Lung (tissue), 12 donors: ENCODE data around the gene TMEM121B. TPM values are rescaled to one million over a fixed set of nuclear protein-coding genes. Genes with fewer than 3 reads are reported as not detected.

ENCODE experiments used
- ATAC-seq: fragments of 200-7000 bp; cut with Tn5 transposase; one replicate; pipeline ENCODE4 v1.9.1; 2020; ENCODE audit warnings: moderate number of reproducible peaks; ENCODE audit not compliant: insufficient read depth, low FRiP score
- DNase-seq, 3 donors: peaks; one replicate each; pipeline ENCODE4 v3.0.0-alpha.2; 2013 to 2017
- H3K27ac ChIP-seq, 2 donors: one replicate each; pipeline ENCODE4 v1.5.1; 2013; ENCODE audit warnings: mild to moderate bottlenecking in 2 of 2, moderate library complexity in 2 of 2, control low read depth in 1 of 2, inconsistent platforms in 1 of 2, low read depth in 1 of 2, low read length in 1 of 2
- H3K27me3 ChIP-seq, 3 donors: one replicate each; pipeline ENCODE4 v1.5.1; 2013; ENCODE audit warnings: low read length in 2 of 3; ENCODE audit not compliant: control insufficient read depth in 3 of 3, insufficient read depth in 3 of 3
- H3K36me3 ChIP-seq, 4 donors: one replicate each; pipeline ENCODE4 v1.5.1; 2013; ENCODE audit warnings: low read length in 4 of 4, mild to moderate bottlenecking in 1 of 4, moderate library complexity in 1 of 4; ENCODE audit not compliant: control insufficient read depth in 4 of 4, insufficient read depth in 4 of 4
- H3K4me1 ChIP-seq, 5 donors: one replicate each; pipeline ENCODE4 v1.5.1; 2013; ENCODE audit warnings: low read length in 5 of 5, mild to moderate bottlenecking in 2 of 5, moderate library complexity in 1 of 5; ENCODE audit not compliant: control insufficient read depth in 5 of 5, insufficient read depth in 5 of 5
- H3K4me3 ChIP-seq: one replicate; pipeline ENCODE4 v1.5.1; 2013; ENCODE audit warnings: mild to moderate bottlenecking, control low read depth, moderate library complexity
- H3K9ac ChIP-seq, 2 donors: one replicate each; pipeline ENCODE4 v1.5.1; 2013; ENCODE audit warnings: low read length in 2 of 2, control low read depth in 1 of 2; ENCODE audit not compliant: insufficient read depth in 1 of 2
- H3K9me3 ChIP-seq, 4 donors: one replicate each; pipeline ENCODE4 v1.5.1; 2013; ENCODE audit warnings: low read length in 3 of 4, mild to moderate bottlenecking in 1 of 4, moderate library complexity in 1 of 4; ENCODE audit not compliant: control insufficient read depth in 4 of 4, insufficient read depth in 3 of 4
- WGBS, 2 donors: extraction: QIAGEN DNeasy Blood & Tissue Kit; methylation state at CpG; one replicate each; pipeline ENCODE4 v1.1.7; 2013; 5-methylcytosine and 5-hydroxymethylcytosine counted together
- polyA plus RNA-seq, 2 donors: library from polyadenylated mRNA; stranded (reverse); fragments of 200-250 nt; gene quantifications; one replicate each; pipeline ENCODE4 v1.2.1, GENCODE V29; 2013
- total RNA-seq, 2 donors: library from RNA; depleted of rRNA in 1 of 2; stranded (reverse); fragments of >200 nt in 1 of 2; gene quantifications; one replicate each; pipeline ENCODE4 v1.2.1, GENCODE V29; 2014 to 2021
- TF ChIP-seq, protein P1 (sequence below): IDR thresholded peaks from 2 replicates; pipeline ENCODE4 v1.5.1; 2012; ENCODE audit warnings: mild to moderate bottlenecking; ENCODE audit errors: control extremely low read depth, extremely low read depth
- donor health status: control.
- donor health status: control.
- donor health status: Bipolar disorder and iron deficiency.
- donor health status: healthy.
- donor health status: DM: yes; HTN: yes; CAD: no.

The TMEM121B gene
- total and polyA plus RNA-seq, 4 donors = 0.26 to 1.4 (median 0.56) TPM

DNA sequence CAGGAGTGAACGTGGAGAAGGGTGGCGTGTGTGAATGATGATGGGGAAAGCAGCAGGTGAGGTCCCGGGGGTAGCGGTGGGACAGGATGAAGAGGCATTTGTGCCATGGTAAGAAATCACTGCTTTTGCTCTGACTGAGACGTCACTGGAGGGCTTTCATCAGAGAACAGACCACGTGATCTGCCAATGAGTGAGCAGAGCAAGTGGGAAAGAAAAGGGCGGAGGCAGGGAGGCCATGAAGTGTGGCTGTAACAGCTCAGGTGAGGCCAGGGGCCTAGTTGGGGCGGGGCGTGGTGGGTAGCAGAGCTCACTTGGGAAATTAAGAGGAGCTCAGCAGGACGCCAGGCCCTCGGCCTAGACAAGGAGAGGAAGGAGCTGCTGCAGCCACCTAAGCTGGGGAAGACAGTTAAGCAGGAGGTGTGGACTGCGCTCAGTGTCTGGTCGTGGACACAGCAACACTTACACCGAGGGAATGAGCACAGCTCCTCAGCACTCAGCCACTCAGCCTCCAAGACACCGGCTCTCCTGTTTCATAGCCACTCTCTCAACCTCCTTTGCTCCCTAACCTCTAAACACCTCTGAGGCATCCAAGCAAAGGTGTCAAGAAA is 14.1 kb upstream of the TMEM121B start:
- H3K27ac ChIP-seq = no peak overlapping the region
- 82 to 95% methylated on average over 15 of the region's 15 CpGs for WGBS, 2 donors
- H3K4me3 ChIP-seq = no peak overlapping the region
- H3K4me1 ChIP-seq = no peaks in the 10 kb centered on the region
- no peaks in the 10 kb centered on the region for H3K27me3 ChIP-seq
- no peak overlapping the region for H3K9ac ChIP-seq
- no peak for ATAC-seq
- TF ChIP-seq, protein P1, sequence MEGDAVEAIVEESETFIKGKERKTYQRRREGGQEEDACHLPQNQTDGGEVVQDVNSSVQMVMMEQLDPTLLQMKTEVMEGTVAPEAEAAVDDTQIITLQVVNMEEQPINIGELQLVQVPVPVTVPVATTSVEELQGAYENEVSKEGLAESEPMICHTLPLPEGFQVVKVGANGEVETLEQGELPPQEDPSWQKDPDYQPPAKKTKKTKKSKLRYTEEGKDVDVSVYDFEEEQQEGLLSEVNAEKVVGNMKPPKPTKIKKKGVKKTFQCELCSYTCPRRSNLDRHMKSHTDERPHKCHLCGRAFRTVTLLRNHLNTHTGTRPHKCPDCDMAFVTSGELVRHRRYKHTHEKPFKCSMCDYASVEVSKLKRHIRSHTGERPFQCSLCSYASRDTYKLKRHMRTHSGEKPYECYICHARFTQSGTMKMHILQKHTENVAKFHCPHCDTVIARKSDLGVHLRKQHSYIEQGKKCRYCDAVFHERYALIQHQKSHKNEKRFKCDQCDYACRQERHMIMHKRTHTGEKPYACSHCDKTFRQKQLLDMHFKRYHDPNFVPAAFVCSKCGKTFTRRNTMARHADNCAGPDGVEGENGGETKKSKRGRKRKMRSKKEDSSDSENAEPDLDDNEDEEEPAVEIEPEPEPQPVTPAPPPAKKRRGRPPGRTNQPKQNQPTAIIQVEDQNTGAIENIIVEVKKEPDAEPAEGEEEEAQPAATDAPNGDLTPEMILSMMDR = no peak
- DNase-seq = no peak
- H3K36me3 ChIP-seq = peaks cover 5 to 30% (median 6%) of the 10 kb centered on the region in 4 donors
- no peaks in the 10 kb centered on the region for H3K9me3 ChIP-seq

DNA sequence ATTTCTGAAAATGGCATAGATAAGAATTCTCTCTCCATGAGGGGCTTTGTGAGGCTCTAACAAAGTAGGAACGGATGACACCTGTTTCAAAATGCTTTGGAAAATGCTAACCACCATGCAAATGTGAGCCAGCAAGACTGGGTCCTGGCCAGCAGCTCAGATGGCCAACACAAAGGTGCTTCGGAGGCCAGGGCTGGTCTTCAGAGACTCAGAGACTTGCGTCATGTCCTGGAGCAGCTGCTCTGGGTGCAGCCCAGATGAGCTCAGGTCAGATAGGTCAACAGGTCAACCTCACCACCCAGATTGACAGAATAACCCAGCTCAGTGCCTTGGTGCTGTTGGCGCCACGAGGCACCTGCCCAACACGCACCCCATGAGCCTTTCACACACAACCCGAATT is 12.0 kb upstream of the TMEM121B start:
- 93 to 94% methylated on average over 7 of the region's 7 CpGs for WGBS, 2 donors

DNA sequence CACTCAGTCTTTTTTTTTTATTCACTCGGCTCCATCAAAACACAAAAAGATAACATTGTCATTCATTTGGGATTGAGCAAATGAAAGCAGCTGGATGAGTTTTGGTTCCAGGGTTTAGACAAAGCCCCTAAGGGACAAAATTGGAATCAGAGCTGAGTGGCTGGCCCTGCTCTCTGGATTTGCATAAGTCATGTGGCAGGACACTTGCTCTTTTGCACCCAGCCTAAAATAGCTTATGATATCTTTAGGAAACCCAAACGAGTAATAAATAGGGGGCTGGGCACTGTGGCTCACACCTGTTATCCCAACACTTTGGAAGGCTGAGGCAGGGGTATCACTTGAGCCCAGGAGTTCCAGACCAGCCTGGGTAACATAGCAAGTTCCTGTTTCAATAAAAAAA is 11.0 kb upstream of the TMEM121B start:
- Histone ChIP-seq H3K4me1 (no peaks in the 10 kb centered on the region), H3K27ac (no peak overlapping the region), H3K27me3 (no peaks in the 10 kb centered on the region), H3K9me3 (no peaks in the 10 kb centered on the region), H3K4me3 (no peak overlapping the region), H3K36me3 (peaks cover 0 to 13% (median 0%) of the 10 kb centered on the region in 4 donors), H3K9ac (no peak overlapping the region)
- 49 to 57% methylated on average over 2 of the region's 2 CpGs for WGBS, 2 donors
- TF ChIP-seq, protein P1 = no peak
- DNase-seq = no peak
- ATAC-seq = no peak

More for the DNA sequence above, 12.0 kb upstream of the TMEM121B start:
- Histone ChIP-seq H3K9ac (no peak overlapping the region), H3K36me3 (peaks cover 0 to 20% (median 5%) of the 10 kb centered on the region in 4 donors), H3K9me3 (no peaks in the 10 kb centered on the region), H3K4me3 (no peak overlapping the region), H3K27ac (no peak overlapping the region), H3K27me3 (no peaks in the 10 kb centered on the region), H3K4me1 (no peaks in the 10 kb centered on the region)
- no peak for ATAC-seq
- no peak for DNase-seq
- TF ChIP-seq, protein P1 = no peak

DNA sequence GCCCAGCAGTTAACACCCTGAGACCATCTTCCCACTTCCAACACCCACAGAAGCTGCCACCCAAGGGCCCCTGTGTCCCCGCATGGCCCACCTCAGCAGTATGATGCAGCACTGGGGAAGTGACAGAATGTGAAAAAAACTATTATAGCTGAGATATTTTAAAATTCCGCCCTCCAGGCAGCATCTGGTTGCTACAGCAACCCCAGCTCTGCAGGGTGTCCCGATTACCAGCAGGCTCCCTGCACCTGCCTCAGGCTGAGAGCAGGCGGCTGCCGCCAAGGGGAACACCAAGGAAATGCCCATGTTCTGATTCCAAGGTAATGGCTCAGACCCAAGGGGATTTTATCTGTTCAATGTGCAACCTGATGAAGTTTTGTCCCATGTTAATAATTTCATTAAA is 10.5 kb upstream of the TMEM121B start:
- Histone ChIP-seq H3K4me3 (no peak overlapping the region), H3K27me3 (no peaks in the 10 kb centered on the region), H3K9ac (no peak overlapping the region), H3K4me1 (no peaks in the 10 kb centered on the region), H3K27ac (no peak overlapping the region), H3K9me3 (no peaks in the 10 kb centered on the region), H3K36me3 (peaks cover 0 to 13% (median 0%) of the 10 kb centered on the region in 4 donors)
- no peak for ATAC-seq
- TF ChIP-seq, protein P1 = no peak
- DNase-seq = no peak
- WGBS, 2 donors = 65 to 79% methylated on average over 5 of the region's 5 CpGs
